Measurements from ENCODE around the gene CRYBB2. TPM values are rescaled to one million over a fixed set of nuclear protein-coding genes. Genes with fewer than 3 reads are reported as not detected.

CRYBB2 gene
- total RNA-seq, 1 donor from 2014 or later: not detected

DNA sequence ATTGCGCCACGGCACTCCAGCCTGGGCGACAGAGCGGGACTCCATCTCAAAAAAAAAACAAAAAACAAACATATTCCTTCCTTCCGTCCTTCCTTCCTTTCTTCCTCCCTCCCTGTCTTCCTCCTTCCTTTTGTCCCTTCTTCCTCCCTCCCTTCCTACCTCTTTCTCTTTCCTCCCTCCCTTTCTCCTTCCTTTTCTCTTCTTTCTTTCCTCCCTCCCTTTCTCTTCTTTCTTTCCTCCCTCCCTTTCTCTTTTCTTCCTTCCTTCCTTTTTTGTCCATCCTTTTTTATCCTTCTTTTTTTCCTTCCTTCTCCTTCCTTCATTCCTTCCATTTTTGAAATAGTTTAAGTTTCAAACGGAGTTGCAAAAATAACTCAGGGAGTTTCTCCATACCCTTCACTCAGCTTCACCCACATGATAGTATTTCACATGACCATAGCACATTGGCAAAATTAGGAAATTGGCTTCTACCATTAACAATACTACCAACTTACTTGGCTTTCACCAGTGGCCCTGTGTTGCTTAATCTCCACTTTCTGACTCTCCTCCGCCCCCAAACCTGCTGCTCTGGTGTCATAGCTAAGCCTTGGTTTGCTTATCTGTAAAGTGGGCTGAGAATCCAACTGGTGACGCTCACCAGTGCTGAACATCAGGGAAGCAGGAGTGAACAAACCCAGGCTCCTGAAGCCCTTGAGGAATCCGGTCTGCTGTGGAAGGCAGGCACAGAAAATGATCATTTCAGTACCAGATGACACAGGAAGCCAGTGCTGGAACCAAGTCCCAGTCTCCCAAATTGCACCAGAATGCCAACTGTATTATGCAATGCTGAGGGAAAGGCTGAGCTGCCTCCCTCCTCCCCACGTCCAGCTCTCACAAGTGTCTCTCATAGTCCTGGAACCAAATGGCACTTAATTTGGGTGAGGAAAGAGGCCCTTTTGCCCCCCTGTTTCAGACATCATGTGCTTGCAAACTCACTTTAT, 37.0 kb upstream of the CRYBB2 start:
- TF ChIP-seq, protein P1, sequence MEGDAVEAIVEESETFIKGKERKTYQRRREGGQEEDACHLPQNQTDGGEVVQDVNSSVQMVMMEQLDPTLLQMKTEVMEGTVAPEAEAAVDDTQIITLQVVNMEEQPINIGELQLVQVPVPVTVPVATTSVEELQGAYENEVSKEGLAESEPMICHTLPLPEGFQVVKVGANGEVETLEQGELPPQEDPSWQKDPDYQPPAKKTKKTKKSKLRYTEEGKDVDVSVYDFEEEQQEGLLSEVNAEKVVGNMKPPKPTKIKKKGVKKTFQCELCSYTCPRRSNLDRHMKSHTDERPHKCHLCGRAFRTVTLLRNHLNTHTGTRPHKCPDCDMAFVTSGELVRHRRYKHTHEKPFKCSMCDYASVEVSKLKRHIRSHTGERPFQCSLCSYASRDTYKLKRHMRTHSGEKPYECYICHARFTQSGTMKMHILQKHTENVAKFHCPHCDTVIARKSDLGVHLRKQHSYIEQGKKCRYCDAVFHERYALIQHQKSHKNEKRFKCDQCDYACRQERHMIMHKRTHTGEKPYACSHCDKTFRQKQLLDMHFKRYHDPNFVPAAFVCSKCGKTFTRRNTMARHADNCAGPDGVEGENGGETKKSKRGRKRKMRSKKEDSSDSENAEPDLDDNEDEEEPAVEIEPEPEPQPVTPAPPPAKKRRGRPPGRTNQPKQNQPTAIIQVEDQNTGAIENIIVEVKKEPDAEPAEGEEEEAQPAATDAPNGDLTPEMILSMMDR (IDR thresholded peaks at IDR 0.05): no peak
- Histone ChIP-seq H3K9me3 (no peaks in the 10 kb centered on the region), H3K27me3 (ENCODE audit: low read depth) (no peaks in the 10 kb centered on the region), H3K4me3 (no peak overlapping the region), H3K27ac (no peak overlapping the region), H3K36me3 (peaks cover 44% of the 10 kb centered on the region), H3K4me1 (peaks cover 8% of the 10 kb centered on the region)
- DNase-seq: no peak
- intact Hi-C loops (cut with DNase I): no loop called here
- ATAC-seq: peak; percentile 54 to 66

DNA sequence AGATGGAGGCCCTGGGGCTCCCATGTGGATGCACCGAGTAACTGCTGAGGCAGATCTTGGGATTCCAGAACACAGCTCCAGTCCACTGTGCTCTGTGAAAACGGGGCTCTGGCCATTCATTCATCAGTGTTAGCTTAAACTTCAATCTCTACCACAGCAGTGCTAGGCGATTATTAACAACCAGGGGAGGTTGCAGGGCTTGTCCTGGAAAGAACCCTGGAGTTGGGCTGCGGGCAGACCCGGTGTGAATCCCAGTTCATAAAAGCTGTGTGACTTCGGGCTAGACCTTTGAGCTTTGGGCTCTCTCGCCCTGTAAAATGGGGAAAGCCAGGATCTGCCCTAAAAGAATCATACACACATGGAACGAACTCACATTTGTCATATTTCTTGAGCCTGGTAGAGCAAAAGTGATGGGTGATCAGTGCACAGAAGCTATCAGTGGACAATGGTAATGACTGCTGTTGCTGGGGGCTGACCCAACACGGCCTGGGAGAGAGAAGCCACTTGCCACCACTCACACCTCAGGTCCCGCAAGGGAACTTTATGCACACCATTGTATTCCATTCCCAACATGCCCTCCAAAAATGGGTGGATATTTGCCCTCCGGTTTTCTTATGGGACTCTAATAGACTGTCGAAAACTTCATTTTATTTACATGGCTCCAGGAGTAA, 35.4 kb upstream of the CRYBB2 start:
- TF ChIP-seq, protein P1 (IDR thresholded peaks at IDR 0.05): no peak
- intact Hi-C loops (cut with DNase I): no loop called here
- H3K36me3 ChIP-seq: peaks cover 37% of the 10 kb centered on the region

DNA sequence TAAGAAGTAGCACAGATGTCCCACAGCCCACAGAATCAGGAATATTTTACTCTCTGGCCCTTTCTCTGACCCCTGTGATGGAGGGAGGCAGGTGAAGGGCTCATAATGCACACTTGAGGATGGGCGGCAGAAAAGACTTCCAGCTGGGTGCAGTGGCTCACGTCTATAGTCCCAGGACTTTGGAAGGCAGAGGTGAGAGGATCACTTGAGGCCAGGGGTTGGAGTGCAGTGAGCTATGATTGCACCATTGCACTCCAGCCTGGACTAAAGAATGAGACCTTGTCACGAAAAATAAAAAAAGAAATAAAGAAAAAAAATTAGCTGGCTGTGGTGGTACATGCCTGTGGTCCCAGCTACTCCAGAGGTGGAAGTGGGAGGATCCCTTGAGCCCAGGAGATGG, 33.3 kb upstream of the CRYBB2 start:
- TF ChIP-seq, protein P1 (IDR thresholded peaks at IDR 0.05): no peak
- H3K27ac ChIP-seq: no peak overlapping the region
- no peak for ATAC-seq
- H3K9me3 ChIP-seq: no peaks in the 10 kb centered on the region
- H3K27me3 ChIP-seq (ENCODE audit: low read depth): no peaks in the 10 kb centered on the region
- H3K4me1 ChIP-seq: peaks cover 8% of the 10 kb centered on the region
- intact Hi-C loops (cut with DNase I): no loop called here
- H3K36me3 ChIP-seq: peaks cover 33% of the 10 kb centered on the region
- no peak overlapping the region for H3K4me3 ChIP-seq
- no peak for DNase-seq

More for the DNA sequence above, 35.4 kb upstream of the CRYBB2 start:
- H3K9me3 ChIP-seq: no peaks in the 10 kb centered on the region
- H3K27me3 ChIP-seq (ENCODE audit: low read depth): no peaks in the 10 kb centered on the region
- no peak overlapping the region for H3K4me3 ChIP-seq
- DNase-seq (no peak), ATAC-seq (no peak)
- peaks cover 8% of the 10 kb centered on the region for H3K4me1 ChIP-seq
- no peak overlapping the region for H3K27ac ChIP-seq

DNA sequence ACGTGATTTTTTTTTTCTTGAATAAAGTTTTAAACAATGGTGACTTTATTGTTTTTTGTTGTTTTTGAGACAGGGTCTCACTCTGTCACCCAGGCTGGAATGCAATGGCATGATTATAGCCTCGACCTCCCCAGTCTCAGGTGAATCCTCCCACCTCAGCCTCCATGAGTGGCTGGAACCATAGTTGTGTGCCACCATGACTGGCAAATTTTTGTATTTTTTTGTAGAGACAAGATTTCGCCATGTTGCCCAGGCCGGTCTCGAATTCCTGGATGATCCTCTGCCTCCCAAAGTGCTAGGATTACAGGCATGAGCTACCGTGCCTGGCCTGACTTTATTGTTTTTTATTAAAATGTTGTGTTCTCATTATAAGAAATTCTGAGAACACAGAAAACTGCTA, 32.0 kb upstream of the CRYBB2 start:
- TF ChIP-seq, protein P1 (IDR thresholded peaks at IDR 0.05): no peak
- no peak for ATAC-seq
- Histone ChIP-seq H3K27me3 (ENCODE audit: low read depth) (no peaks in the 10 kb centered on the region), H3K9me3 (no peaks in the 10 kb centered on the region), H3K4me3 (no peak overlapping the region), H3K4me1 (peaks cover 3% of the 10 kb centered on the region), H3K36me3 (peaks cover 46% of the 10 kb centered on the region), H3K27ac (no peak overlapping the region)
- intact Hi-C loops (cut with DNase I): no loop called here
- no peak for DNase-seq

DNA sequence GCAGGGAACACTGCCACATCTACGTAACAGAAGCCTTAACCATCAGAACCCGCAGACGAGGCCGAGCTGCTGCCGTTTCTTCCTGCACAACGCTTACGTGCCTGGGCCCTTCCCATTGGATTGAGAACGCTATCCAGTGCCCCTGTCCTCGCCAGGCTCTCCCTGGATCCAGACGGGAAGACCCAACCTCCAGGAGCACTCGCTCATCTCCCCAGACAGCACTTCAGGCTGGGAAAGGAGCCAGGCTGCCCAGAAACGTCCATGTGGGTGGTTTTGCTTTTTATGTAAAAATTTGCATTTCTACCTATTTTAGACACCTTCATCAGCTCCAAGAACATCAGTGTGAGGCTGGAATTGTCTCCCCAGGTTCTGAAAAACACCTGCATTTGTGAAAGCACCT, 27.0 kb upstream of the CRYBB2 start:
- H3K36me3 ChIP-seq: peaks cover 57% of the 10 kb centered on the region
- ATAC-seq (no peak), DNase-seq (no peak)
- H3K27ac ChIP-seq: no peak overlapping the region
- no peaks in the 10 kb centered on the region for H3K27me3 ChIP-seq (ENCODE audit: low read depth)
- TF ChIP-seq, protein P1 (IDR thresholded peaks at IDR 0.05): no peak
- intact Hi-C loops (cut with DNase I): no loop called here
- no peak overlapping the region for H3K4me3 ChIP-seq
- no peaks in the 10 kb centered on the region for H3K4me1 ChIP-seq
- H3K9me3 ChIP-seq: no peaks in the 10 kb centered on the region
